ENCODE results near the gene CRACR2B.

The CRACR2B gene

DNA sequence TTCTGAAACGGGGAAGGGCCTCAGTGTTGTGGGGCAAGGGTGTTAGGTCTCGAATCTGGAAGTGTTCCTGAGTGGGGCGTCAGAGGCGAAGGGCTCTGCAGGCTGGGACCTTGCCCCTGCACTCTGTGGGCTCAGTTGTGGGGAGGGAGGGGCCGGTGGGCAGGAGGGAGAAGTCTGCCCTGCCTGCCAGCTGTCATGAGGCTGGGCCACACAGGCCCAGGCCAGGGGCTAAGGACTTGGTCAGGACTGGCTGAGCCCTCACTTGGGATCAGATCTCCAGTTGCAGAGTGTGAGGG, at the start of gene CRACR2B:
Gene CRACR2B (plus strand): TSS at position 23 of the 296 bp plus-strand sequence. CDS start 689 bp downstream, outside the sequence.
- no peak for DNase-seq (ENCODE audit: low read depth in 2 of 2)

DNA sequence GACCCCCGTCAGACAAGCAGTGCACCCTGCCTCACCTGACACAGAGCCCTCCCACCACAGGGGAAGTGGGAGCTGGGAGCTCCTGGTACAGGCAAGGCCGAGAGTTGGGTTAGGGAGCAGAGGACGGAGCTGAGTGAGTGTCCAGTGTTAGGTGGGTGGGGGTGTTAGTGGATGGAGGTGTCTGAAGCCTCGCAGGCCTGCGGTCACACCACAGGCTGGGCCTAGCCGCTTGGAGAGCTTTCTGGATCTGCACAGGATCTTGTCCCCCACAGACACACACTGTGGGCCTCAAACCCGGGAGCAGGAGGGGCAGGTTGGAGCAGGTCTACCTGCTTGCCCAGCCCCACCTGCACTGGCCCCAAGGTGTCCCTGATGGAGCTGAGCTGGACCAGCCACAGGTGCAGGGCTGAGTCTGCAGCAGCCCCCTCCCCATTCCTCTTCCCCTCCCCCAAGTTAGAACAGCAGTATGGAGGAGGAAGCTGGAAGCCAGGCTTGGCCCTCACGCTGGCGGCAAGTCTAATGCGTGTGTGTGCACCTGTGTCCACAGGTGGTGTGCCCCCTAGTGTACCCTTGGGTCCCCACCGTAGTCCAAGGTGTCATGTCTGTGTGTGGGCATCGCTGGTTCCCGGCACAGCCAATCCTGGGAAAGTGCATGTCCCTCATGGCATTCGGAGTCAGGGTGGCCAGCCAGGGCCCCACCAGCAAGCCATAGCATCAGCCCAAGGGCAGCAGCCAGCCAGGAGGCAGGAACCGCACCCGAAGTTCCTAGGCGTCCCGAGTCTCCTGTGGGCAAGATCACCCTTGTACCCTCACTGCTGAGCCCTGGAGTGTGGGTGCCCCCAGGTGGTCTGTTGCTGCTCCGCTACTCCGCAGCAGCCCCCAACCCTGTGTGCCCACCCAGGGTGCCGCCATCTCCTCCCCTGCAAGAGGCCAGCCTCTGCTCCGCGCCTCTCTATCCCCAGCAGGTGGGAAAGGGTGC, 48.5 kb upstream of the CRACR2B start:
- DNase-seq (ENCODE audit: low read depth in 2 of 2), result no peak

DNA sequence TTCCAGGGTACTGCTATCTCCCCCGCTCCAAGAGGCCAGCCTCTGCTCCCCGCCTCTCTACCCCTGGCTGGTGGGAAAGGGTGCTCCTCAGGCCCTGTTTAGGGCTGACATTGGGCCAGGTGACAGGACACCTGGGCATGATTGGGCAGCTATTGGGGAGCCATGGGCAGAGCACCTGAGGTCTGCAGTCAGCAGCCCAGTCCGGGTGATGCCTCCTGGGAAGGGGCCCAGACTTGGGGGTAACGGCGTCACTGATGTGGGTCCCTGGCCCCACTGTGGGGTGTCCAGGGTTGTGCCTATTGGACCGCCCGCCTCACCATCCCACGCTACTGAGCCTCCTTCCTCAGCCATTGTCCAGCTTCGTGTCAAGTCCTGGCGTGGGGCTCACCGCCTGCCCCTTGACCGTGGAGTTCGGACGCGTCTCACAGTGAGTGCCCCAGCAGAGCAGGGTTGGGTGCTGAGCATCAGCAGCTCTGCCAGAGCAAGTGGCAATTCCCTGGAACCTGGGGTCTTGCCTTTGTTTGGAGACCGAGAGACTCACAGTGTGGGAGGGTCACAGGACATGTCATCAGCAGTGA, 47.7 kb upstream of the CRACR2B start:
- DNase-seq (ENCODE audit: low read depth in 2 of 2), result no peak

DNA sequence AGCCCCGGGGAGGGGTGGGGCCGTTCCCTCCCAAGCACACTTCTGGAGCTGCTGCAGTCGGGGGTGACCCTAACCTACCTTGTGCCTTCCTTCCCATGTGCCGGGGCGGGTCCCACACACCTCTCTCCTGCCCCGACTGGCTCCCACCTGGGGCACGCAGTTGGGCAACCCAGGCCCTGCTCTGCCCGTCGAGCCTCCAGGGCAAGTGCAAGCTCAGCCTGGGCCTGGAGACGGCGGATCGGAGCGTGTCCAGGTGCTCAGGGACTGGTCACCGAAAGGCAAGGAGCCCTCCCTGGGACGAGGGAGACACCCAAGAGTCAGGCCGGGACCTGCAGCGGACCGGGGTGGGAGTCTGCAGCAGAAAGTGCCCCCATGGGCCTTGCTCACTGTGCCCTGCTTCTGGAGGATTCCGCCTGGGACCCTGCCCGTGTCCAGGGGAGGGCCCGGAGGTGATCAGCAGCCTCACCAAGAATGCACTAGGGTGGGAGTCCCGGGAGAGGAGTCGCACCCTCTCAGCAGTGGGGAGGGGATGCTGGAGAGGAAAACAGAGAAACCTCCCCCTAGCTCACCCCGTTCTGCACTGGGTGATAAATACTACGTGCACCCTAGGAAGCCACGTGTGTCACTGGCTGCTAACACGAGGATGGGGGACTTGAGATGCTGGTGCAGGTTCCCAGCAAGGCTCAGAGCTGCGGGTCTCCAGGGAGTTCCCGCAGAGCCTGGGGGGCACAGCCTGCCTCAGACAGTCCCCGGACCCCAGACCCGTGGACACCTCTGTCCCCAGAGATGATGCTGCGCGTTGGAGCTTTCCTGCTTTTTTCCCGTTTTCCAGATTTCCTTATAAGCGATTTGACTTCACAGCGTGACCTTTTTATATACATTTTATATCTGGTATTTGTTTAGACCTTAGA, 45.2 kb upstream of the CRACR2B start:
- no peak for DNase-seq (ENCODE audit: low read depth in 2 of 2)

DNA sequence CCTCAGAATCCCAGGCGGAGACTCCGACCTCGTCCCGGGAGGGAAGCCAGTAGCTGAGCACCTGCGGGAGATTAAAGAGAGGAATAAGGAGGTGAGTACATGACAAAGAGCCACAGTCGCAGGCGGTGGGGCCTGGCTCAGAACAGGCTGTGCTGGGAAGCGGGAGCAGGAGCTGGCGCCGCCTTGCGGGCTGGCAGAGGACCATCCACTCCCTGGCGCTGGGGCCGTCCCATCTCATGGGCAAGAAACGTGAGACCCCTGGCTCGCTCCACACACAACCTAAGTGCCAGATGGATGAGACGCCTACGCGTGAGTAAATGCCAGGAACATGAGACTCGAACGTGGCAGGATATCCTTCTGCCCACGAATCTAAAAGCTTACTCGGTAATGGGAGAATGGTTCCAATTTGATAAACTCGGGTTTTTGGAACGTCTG, 44.1 kb upstream of the CRACR2B start:
- no peak for DNase-seq (ENCODE audit: low read depth in 2 of 2)

DNA sequence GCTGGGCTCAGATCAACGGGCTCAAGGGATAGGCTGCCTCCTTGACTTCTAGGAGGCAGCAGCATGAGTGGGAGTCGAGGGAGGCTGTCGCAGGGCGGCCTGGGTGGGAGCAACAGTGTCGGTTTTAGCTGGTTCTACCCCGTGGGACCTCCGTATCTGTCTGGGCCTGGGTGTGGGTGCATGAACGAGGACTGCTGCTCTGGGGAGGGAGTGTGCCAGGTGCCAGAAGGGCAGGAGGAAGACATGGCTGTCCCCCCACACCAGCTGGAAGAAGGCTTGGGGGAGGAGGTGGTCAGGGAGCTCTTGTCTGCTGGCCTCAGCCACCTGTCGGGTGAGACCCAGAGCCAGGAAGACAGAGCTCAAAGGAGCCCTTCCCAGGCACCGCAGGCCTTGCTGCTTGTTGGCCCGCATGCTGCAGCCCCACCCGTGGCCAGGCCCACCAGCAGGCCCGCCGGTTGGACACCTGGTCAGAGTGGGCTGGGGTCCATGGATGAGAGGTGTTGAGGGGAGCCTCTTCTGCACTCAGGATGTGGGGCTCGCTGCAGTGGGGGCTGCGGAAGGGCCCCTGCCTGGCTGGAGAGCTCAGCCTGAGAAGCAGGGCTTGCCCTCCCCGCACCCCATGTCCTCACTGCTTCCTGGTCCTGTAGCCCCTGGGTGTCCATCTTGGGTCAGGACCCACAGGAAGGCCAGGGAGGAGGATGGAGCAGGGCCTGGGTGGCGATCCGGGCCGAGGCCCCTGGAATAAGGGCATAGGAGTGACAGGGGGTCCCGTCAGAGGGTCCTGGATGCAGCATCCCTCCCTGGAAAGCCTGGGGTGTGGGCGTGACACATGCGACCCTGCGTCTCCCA, 41.3 kb upstream of the CRACR2B start:
- no peak for DNase-seq (ENCODE audit: low read depth in 2 of 2)

DNA sequence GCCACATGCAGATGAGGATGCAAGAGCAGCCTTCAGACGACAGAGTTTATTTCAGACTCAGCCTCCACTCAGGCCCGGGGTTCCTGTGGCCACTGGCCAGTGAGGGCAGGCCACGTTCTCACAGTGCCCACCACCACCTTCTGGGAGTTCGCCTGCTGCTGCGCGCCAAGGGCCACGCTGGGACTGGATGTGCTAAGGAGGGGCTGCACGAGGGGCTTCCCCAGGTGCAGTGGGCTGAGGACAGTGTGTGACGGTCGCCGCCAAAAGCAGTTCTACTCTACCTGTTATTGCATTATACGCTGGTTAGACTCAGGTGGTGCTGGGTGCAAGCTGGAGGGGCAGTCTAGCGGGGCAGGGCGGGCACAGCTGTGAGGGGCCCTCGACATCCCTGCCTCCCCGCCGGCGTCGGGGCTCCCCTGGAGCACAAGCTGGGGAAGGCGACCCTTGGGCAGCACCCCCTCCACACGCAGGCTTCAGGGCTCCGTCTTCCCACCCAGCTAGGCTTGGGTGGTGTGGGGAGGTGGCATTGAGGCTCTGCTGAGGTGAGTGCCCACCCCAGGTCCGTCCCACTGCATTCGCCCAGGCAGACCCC, 40.5 kb upstream of the CRACR2B start:
- no peak for DNase-seq (ENCODE audit: low read depth in 2 of 2)

DNA sequence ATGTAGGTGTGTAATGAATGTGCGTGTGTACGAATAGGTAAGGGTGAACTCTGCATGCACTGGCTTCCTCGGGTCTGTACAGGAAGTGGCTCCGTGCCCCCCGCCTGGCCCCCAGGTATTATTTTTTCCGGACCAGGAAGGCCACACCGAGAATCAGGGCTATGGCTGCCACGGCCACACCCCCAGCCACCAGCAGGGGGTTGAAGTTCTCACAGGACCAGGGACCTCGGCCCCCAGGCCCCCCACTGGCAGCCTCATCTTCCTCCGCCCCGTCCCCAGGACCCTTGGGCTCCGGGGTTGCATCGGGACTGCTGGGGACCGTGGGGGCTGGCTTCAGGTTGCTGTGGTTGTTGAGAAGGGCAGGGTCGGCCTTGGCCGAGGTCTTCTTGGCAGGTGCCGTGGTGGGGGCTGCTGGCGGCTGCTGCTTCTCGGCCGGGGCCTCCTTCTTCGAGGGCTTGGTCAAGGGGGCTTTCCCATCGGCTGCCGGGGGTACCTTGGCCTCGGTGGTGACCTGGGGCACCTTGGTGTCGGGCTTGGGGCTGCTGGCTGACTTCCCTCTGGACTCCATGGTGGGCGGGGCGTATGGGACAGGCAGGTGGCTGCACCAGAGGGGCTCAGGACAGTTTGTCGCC, 39.6 kb upstream of the CRACR2B start:
- no peak for DNase-seq (ENCODE audit: low read depth in 2 of 2)

DNA sequence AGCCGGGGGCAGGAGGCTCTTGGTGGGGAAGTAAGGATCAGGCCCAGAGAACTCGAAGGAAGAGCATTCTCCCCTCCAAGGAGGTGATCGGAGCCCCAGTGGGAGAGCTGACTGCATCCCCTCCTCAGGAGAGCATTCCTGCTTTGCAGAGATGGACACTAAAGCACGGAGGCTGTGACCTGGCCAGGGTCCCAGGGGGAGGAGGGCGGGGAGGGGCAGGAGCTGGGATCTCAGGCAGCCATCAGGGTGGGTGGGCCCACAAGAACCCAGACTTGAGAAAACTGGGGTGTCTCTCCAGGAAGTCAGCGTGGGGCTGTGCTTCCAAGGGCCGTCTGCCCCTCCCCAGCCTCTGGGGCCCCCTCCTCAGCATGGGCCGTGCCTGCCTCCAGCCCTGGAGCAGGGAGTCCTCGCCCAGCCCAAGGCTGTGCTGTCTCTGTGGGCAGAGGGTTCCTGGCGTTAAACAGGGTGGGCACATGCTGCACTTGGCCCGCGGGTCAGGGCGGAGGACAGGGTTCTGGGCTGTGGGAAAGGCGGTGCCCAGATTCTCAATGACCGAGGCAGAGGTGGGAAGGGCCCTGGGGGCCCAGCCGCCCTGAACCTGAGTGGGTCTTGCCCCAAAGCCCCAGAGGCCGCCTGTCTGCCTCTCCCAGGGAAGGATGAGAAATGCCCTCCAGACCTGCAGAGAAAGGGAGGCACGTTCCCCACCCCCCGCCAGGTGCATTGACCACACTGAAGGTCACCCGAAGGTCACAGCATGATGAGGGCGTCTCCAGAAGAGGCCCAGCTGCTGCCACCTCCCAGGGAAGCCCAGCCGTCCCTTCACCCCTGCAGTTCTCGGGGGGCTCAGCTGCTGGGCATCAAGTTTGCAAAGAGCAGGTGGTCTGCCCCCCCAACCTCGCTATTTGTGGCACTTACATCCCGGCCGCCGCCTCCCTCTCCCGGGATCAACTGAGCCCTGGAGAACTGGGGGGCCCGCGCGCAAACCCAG, 38.5 kb upstream of the CRACR2B start:
- no peak for DNase-seq (ENCODE audit: low read depth in 2 of 2)

DNA sequence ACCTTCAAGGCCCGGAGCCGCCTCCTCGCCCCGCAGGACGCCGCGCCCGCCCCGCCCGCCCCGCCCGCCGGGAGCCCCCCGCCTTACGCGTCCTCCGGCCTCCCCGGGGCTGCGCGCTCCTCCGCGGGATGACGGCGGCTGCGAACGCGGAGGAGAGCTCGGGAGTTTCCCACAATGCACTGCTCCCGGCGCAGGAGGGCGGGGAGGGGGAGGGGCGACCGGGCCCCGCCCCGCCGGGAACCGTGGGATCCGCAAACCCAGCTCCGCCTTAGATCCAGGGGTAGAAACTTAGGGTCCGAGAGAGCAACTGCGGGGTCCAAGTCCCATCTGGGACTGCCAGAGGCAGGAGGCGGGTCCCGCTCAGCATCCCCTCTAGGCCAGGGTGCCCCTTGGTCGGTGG, 37.8 kb upstream of the CRACR2B start, which contains the start of gene CEND1:
Gene CEND1 (minus strand): TSS at position 148 of the 400 bp plus-strand sequence. CDS start 1,514 bp downstream, outside the sequence.
- no peak for DNase-seq (ENCODE audit: low read depth in 2 of 2)

DNA sequence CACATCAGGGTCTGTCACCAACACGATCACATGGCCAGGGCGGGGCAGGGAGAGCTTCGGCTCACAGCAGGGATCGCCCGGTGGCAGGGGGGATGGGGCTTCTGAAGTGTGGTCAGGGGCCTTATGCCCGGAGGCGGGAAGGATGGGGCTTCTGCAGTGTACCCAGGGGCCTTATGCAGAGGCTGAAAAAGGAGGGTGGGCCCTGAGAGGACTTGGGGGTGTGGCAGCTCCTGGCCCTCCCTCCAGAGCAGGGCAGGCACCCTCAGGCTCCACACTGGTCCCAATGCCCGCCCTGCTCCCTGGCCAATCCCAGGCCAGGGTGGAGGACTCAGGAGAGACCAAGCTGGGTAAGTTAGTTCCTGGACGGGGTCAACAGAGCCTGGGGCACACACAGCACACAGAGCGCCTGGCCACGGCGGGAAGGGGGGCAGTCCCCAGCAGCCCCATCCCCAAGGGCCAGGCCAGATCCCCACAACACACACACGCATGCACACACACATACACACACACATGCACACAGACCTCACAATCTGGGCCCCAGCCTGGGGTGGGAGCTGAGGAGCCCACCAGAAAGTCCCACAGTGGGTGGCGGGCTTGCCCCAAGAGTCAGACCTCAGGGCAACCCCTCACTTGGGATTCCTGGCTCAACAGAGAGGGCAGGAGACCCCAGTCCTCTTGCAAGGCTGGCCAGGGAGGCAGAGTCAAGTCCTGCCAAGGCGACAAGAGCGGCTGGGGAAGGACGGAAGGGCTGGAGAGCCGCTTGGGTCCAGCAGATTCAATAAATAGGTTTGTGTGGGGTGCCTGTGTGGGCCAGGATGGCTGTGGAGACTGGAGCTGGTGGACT, 36.8 kb upstream of the CRACR2B start:
- DNase-seq (ENCODE audit: low read depth in 2 of 2), result no peak

DNA sequence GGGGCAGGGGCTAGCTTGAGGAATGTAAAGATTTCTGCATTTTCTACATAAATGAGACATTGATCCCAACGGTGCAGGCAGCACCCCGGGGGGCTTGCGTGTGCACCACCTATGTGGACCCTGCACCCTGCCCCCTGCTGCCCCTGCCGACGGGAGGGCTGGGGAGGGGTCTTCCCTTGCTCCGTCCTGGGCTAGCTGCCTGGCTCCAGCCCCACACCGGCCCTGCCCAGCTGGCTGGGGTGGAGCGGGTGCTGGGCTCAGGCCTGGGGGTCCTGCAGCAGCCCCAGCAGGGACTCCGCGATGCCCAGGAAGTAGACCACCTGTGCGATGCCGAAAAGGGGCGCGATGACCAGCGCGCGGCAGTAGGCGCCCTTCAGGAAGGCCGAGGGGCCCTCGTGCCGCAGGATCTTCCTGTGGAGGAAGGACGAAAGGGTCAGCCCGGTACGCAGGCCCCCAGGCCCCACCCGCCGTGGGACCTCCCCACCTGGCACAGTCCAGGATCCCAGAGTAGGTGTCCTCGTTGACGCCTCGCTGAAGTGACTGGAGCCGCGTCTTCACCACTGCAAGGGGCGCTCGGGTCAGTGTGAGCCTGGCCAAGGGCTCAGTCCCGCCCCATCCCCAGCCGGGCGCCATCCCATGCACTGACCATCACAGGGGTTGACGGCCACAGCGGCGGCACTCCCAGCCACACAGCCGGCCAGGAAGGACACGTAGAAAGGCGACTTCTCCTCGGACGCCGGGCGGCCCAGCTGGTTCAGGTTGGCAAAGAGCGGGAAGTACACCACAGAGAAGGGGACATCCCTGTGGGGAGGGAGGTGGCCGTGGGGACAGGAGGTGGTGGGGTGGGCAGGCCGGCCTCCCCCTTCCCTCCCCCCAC, 35.8 kb upstream of the CRACR2B start:
- no peak for DNase-seq (ENCODE audit: low read depth in 2 of 2)

DNA sequence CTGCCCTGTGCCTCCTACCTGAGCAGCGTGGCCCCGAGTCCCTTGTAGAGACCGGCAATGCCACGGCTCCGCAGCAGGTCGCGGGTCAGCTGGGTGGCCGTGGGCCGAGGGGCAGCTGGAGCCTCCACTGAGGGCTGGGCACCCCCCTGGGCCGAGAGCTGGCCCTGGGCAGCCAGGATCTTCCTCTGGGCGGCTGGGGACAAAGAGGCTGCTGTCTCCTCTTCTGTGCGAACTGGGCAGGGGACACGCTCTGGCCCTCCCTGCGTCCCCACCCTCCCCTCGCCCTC, 35.2 kb upstream of the CRACR2B start:
- no peak for DNase-seq (ENCODE audit: low read depth in 2 of 2)

DNA sequence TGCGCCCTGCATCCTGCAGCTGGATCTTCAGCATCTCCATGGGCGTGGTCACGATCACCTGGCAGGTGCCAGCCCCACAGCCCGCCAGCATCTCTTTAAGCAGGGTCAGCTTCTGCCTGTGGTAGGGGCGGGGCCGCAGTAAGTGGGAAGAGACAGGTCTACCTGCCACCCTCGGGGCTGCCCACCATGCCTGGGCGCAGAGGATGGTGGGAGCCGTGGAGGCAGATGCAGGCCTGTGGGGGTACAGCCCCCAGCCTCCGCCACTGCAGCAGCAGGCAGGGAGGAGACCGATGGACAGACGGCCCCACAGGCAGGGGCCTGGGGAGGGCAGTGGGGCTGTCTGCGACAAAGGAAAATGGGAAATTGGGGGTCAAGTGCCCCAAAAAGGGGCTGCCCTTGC, 34.8 kb upstream of the CRACR2B start:
- DNase-seq (ENCODE audit: low read depth in 2 of 2), result no peak

DNA sequence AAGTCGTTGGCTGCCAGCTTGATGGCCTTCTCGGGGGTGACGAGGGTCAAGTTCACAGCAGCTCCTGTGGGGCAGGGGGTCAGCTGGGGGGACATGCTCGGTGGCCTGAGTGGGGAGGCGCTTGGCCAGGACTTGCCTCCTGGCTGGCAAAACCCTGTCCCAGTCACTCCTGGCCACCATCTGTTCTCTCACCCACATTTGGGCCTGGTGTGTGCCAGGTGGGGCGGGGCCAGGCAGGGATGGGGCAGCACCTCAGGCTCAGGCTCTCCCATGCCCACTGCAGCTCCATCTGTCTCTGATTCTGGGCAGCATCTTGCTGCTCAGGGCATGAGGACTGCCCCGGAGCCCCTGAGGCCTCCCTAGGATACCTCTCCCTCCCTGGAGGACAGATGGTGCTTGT, 34.2 kb upstream of the CRACR2B start:
- no peak for DNase-seq (ENCODE audit: low read depth in 2 of 2)

DNA sequence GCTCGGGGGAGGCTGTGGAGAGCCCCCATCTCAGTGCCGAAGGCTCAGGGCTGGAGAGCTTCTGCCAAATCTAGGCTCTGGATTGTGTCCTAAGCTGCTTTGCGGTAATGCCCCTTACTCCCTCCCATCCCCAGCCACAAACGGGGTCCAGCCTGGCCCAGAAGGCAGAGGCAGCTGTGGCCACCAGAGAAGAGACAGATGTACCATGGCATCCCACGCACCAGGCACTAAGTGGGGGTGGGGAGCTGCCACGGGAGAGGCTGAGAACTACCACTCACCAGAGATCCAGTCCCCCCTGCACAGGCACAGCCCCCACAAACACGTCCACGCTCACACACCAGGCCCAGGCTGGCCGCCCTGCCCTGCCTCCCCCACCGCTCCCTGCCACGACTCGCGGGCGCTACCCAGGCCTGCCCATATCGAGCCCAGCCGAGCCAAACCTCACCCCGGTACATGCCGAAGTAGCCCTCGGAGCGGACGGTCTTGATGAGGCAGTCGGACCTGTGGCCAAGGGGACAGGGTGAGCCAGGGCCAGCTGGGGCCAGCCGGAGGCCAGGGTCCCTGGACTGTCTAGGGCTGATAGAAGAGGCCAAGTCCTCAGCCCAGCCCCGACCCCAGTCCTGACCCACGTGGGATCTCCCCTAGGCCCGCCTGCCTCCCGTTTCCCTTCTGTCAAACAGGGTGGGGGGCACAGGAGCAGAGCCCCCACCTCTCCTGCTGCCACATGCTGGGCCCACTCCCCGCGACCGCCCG, 33.5 kb upstream of the CRACR2B start:
- no peak for DNase-seq (ENCODE audit: low read depth in 2 of 2)

All from stimulated activated CD4-positive, alpha-beta T cell treated with anti-CD3 and anti-CD28 coated beads, Interleukin-12 subunit alpha, Interleukin-12 subunit beta, amount 100 ng/mL, for 24 hours (primary cell).